Activated CD4-positive, alpha-beta T cell treated with anti-CD3 and anti-CD28 coated beads for 36 hours (primary cell): ENCODE data around the gene MAPK7. TPM values are rescaled to one million over a fixed set of nuclear protein-coding genes. Genes with fewer than 3 reads are reported as not detected.
A peak's percentile ranks its signal among the peaks of the same experiment; 100 is the strongest.

Source experiments
- ATAC-seq: fragments of 200-7000 bp; cut with Tn5 transposase; one replicate; pipeline ENCODE4 v1.10.0; 2021; ENCODE audit warnings: mild to moderate bottlenecking, moderate library complexity
- CTCF ChIA-PET: fragments of 350-600 bp; sonication (Branson Sonifier 250); formaldehyde crosslinking; loops from one replicate; lab custom pipeline; 2021; ENCODE audit warnings: antibody characterized with exemption; lab: Charles Lee
- POLR2A ChIA-PET: fragments of 350-600 bp; sonication (Branson Sonifier 250); formaldehyde crosslinking; loops from one replicate; lab custom pipeline; 2021; ENCODE audit warnings: antibody characterized with exemption, inconsistent platforms; lab: Charles Lee
- DNase-seq: peaks from one replicate; pipeline ENCODE4 v3.0.0-alpha.2; 2020
- H3K27ac Mint-ChIP-seq: one replicate; pipeline ENCODE4 v1.8.0; 2021; ENCODE audit warnings: mixed read lengths
- H3K27me3 Mint-ChIP-seq: one replicate; pipeline ENCODE4 v1.8.0; 2021; ENCODE audit warnings: mixed read lengths
- H3K36me3 Mint-ChIP-seq: one replicate; pipeline ENCODE4 v1.8.0; 2021; ENCODE audit warnings: low read depth, mixed read lengths
- H3K4me1 Mint-ChIP-seq: one replicate; pipeline ENCODE4 v1.8.0; 2021; ENCODE audit warnings: mixed read lengths
- H3K4me3 Mint-ChIP-seq: one replicate; pipeline ENCODE4 v1.8.0; 2021; ENCODE audit warnings: mild to moderate bottlenecking, moderate library complexity, mixed read lengths
- H3K9me3 Mint-ChIP-seq: one replicate; pipeline ENCODE4 v1.8.0; 2021; ENCODE audit warnings: low read depth, mixed read lengths
- intact Hi-C, 2 experiments: fragments of 100-400 bp; cut with DNase I in 1 of 2; cut with micrococcal nuclease in 1 of 2; formaldehyde crosslinking; loops; one replicate each; pipeline versions ENCODE4 v1.14.2 to v1.15.1; 2022 to 2024; cut with DNase I, micrococcal nuclease
- total RNA-seq, 2 experiments: library from RNA; stranded (reverse); gene quantifications; one replicate each; pipeline ENCODE4 v1.2.3, GENCODE V29; 2021

The MAPK7 gene
- total RNA-seq, 2 experiments from 2014 or later = 19.0 to 20.8 TPM

DNA sequence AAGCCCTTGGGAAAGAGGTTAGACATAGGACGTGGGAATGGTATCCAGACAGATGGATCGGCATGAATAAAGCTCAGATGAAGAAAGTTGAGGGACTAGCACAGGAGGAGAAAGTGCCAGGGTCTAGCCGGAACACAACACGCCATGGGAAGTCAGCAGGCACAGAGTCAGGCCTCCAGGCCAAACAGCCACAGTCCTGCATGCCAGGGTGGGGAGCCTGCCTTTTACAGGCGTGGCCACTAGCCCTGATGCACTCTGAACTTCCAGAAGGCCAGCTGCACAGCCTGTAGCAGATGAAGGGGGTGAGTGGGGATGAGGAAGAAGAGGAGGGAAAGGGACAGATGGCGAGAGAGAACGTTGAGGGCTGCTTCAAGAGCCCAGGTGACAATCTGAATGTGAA is 20.9 kb upstream of the MAPK7 start:
- intact Hi-C loops = no loop called here
- Mint-ChIP-seq H3K9me3 (no peaks in the 10 kb centered on the region), H3K36me3 (peaks cover 2% of the 10 kb centered on the region), H3K4me3 (no peak overlapping the region), H3K27ac (no peak overlapping the region), H3K27me3 (peaks cover 10% of the 10 kb centered on the region), H3K4me1 (peaks cover 6% of the 10 kb centered on the region)
- DNase-seq (no peak), ATAC-seq (no peak)
- ChIA-PET CTCF (interaction anchor here (1.2 kb wide), 1 partner anchor 20 kb away, joined by 4 read pairs; the partner anchor contains the start of gene MAPK7), POLR2A (no interaction called here)

DNA sequence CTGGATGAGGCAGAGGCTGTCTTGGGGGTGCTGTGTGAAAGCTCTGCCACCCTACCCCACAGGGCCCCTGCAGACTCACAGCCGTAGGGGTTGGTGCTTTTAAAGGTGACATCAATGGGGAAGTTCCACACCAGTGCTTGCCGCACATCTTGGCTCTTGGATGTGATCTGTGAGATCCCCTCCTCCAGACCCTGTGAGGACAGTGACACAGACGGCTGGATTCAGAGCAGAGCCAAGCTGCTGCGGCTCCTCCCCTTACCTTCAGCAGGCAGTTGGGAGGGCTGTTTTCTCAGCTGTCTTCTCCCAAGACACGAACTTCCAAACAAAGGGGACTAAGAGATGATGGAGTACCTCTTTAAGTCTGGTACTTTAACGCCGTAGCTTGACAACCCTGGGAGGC is 20.5 kb upstream of the MAPK7 start:
- peaks cover 10% of the 10 kb centered on the region for H3K27me3 Mint-ChIP-seq
- POLR2A ChIA-PET = no interaction called here
- H3K36me3 Mint-ChIP-seq = peaks cover 2% of the 10 kb centered on the region
- no peak overlapping the region for H3K4me3 Mint-ChIP-seq
- H3K27ac Mint-ChIP-seq = no peak overlapping the region
- peaks cover 6% of the 10 kb centered on the region for H3K4me1 Mint-ChIP-seq
- H3K9me3 Mint-ChIP-seq = no peaks in the 10 kb centered on the region
- DNase-seq (no peak), ATAC-seq (no peak)
- intact Hi-C loops = no loop called here
- CTCF ChIA-PET = interaction anchor here (1.2 kb wide), 1 partner anchor 20 kb away, joined by 4 read pairs; the partner anchor contains the start of gene MAPK7

GRCh38 chr17:19359151-19359550 is 19.1 kb upstream of the MAPK7 start:
- DNase-seq (no peak), ATAC-seq (no peak)
- POLR2A ChIA-PET = no interaction called here
- Mint-ChIP-seq H3K4me1 (peaks cover 6% of the 10 kb centered on the region), H3K9me3 (no peaks in the 10 kb centered on the region), H3K36me3 (peaks cover 2% of the 10 kb centered on the region), H3K27me3 (peaks cover 8% of the 10 kb centered on the region), H3K4me3 (no peak overlapping the region), H3K27ac (no peak overlapping the region)
- intact Hi-C loops = no loop called here
- CTCF ChIA-PET = no interaction called here

DNA sequence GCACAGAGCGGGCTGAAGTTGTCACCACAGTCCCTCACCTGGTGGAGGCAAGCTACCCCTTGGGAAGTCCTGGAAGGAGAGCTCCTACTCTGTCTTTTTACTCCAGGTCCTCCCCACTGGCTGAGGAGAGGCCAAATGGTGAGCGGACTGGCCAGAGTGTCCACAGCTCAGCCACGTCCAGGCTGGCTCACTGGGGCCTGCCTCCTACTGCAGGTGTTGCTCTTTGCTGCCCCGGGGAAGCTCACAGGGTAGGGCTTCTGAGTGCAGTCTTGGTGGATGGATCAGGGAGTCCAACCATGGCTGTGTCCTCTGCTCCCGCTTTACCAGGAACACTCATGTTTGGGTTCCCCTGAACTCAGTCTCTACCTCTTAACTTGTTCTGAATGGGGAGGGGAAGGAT is 18.4 kb upstream of the MAPK7 start:
- intact Hi-C loops = loop anchor here in 1 of 2 experiments (5.0 kb wide), 1 partner anchor 402 kb away; no protein-coding TSS in a partner anchor
- ATAC-seq (no peak), DNase-seq (no peak)
- H3K27me3 Mint-ChIP-seq = peaks cover 5% of the 10 kb centered on the region
- H3K4me3 Mint-ChIP-seq = no peak overlapping the region
- peaks cover 6% of the 10 kb centered on the region for H3K4me1 Mint-ChIP-seq
- POLR2A ChIA-PET = interaction anchor here (1.1 kb wide), 1 partner anchor 18 kb away, joined by 5 read pairs; the partner anchor contains the start of gene MAPK7
- no peaks in the 10 kb centered on the region for H3K9me3 Mint-ChIP-seq
- peaks cover 2% of the 10 kb centered on the region for H3K36me3 Mint-ChIP-seq
- no peak overlapping the region for H3K27ac Mint-ChIP-seq
- CTCF ChIA-PET = interaction anchor here (0.7 to 1.6 kb wide), 3 partner anchors 18 to 306 kb away, joined by 3 to 6 read pairs (median 3); partner anchors contain the start of gene MAPK7

- no peak for DNase-seq
- H3K27me3 Mint-ChIP-seq = peaks cover 4% of the 10 kb centered on the region
- no peak overlapping the region for H3K4me3 Mint-ChIP-seq
- no peak for ATAC-seq
- no peaks in the 10 kb centered on the region for H3K9me3 Mint-ChIP-seq
- POLR2A ChIA-PET = interaction anchor here (1.1 kb wide), 1 partner anchor 17 kb away, joined by 5 read pairs; the partner anchor contains the start of gene MAPK7
- H3K36me3 Mint-ChIP-seq = peaks cover 2% of the 10 kb centered on the region
- intact Hi-C loops = loop anchor here in 1 of 2 experiments (5.0 kb wide), 1 partner anchor 402 kb away; no protein-coding TSS in a partner anchor
- H3K4me1 Mint-ChIP-seq = peaks cover 6% of the 10 kb centered on the region
- CTCF ChIA-PET = interaction anchor here (0.7 to 1.6 kb wide), 2 partner anchors 17 to 69 kb away, joined by 3 to 6 read pairs; partner anchors contain the start of gene MAPK7
- no peak overlapping the region for H3K27ac Mint-ChIP-seq
Observed at GRCh38 chr17:19360772-19361171, 17.5 kb upstream of the MAPK7 start.

- Mint-ChIP-seq H3K27me3 (peaks cover 4% of the 10 kb centered on the region), H3K4me3 (peak overlapping the region; percentile 44), H3K4me1 (peaks cover 6% of the 10 kb centered on the region), H3K27ac (no peak overlapping the region), H3K9me3 (no peaks in the 10 kb centered on the region), H3K36me3 (peaks cover 2% of the 10 kb centered on the region)
- ATAC-seq (no peak), DNase-seq (no peak)
- intact Hi-C loops = loop anchor here in 1 of 2 experiments (5.0 kb wide), 1 partner anchor 401 kb away; no protein-coding TSS in a partner anchor
- ChIA-PET CTCF (interaction anchor here (1.6 to 2.3 kb wide), 2 partner anchors 17 kb away, joined by 6 to 60 read pairs; partner anchors contain the start of gene MAPK7), POLR2A (no interaction called here)
Observed at GRCh38 chr17:19361326-19361725, 17.0 kb upstream of the MAPK7 start.

DNA sequence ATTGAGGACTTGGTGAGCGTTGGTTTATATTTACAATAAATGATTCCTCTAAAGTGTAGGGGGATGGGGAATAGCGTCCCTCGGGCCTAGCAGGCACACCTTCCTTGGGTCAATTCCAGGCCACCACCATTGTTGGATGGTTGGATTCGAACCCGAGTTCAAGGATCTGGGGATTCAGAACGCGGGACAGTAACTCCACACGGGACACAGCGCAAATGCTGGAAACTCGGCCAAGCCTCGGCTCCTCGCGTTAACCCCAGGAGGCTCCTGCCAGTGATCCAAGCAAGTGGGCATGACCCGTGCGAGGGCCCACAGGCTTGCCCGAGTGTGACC is 16.4 kb upstream of the MAPK7 start:
- peaks cover 6% of the 10 kb centered on the region for H3K4me1 Mint-ChIP-seq
- no peak overlapping the region for H3K27ac Mint-ChIP-seq
- no peak for DNase-seq
- peaks cover 2% of the 10 kb centered on the region for H3K36me3 Mint-ChIP-seq
- POLR2A ChIA-PET = interaction anchor here (1.9 kb wide), 1 partner anchor 16 kb away, joined by 21 read pairs; the partner anchor contains the start of gene MAPK7
- peaks cover 4% of the 10 kb centered on the region for H3K27me3 Mint-ChIP-seq
- no peak for ATAC-seq
- H3K9me3 Mint-ChIP-seq = no peaks in the 10 kb centered on the region
- H3K4me3 Mint-ChIP-seq = peak overlapping the region; percentile 74
- intact Hi-C loops = loop anchor here (1.0 to 5.0 kb wide), 5 partner anchors 16 to 405 kb away; partner anchors contain the start of genes MAPK7 (in 2 of the 2) and ALDH3A2 (in 1 of the 2)
- CTCF ChIA-PET = interaction anchor here (0.9 to 2.4 kb wide), 9 partner anchors 16 to 405 kb away, joined by 3 to 60 read pairs (median 6); partner anchors contain the start of gene MAPK7

- H3K4me3 Mint-ChIP-seq = peak within 1 kb of the TSS; percentile 74
- H3K9me3 Mint-ChIP-seq = no peaks in the 10 kb centered on the region
- ChIA-PET POLR2A (interaction anchor here (0.6 to 1.9 kb wide), 3 partner anchors 15 to 315 kb away, joined by 3 to 21 read pairs (median 4); partner anchors contain the start of gene MAPK7), CTCF (interaction anchor here (0.5 to 2.4 kb wide), 39 partner anchors 8 to 404 kb away, joined by 3 to 60 read pairs (median 5); partner anchors contain the start of gene MAPK7)
- H3K27me3 Mint-ChIP-seq = peaks cover 4% of the 10 kb centered on the region
- ATAC-seq = peak; percentile 92
- H3K4me1 Mint-ChIP-seq = peaks cover 6% of the 10 kb centered on the region
- no peaks in the 10 kb centered on the region for H3K36me3 Mint-ChIP-seq
- intact Hi-C loops = loop anchor here (1.0 to 5.0 kb wide), 7 partner anchors 16 to 404 kb away; partner anchors contain the start of genes MAPK7 (in 2 of the 2) and ALDH3A2 (in 1 of the 2)
- peak; percentile 95 for DNase-seq
- peak within 1 kb of the TSS; percentile 39 for H3K27ac Mint-ChIP-seq
Observed at GRCh38 chr17:19362277-19363113, 15.8 kb upstream of the MAPK7 start, which contains the start of gene B9D1. Gene B9D1 (minus strand): TSS chr17:19362723. CDS start chr17:19362569, 154 bp downstream.

DNA sequence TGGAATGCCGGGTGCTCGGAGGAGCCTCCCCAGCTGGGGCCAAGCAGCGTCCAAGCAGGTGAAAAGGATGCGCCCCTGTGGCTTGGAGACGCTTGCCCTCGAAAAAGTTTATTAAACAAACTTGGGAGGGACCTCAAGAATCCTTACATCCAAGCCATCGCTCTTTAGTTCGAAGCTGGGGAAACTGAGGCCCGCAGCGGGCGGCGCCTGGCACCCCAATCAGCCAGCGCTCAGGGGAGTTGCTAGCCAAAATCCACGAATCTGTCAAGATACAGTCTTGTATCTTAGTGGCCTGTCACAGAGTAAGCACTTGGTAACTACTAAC is 15.2 kb upstream of the MAPK7 start:
- ChIA-PET CTCF (interaction anchor here (0.6 to 2.4 kb wide), 32 partner anchors 9 to 403 kb away, joined by 3 to 60 read pairs (median 5); partner anchors contain the start of gene MAPK7), POLR2A (interaction anchor here (0.7 to 1.9 kb wide), 2 partner anchors 15 to 84 kb away, joined by 3 to 21 read pairs; partner anchors contain the start of gene MAPK7)
- no peaks in the 10 kb centered on the region for H3K36me3 Mint-ChIP-seq
- ATAC-seq (no peak), DNase-seq (no peak)
- H3K27ac Mint-ChIP-seq = no peak overlapping the region
- H3K4me1 Mint-ChIP-seq = peaks cover 6% of the 10 kb centered on the region
- H3K9me3 Mint-ChIP-seq = no peaks in the 10 kb centered on the region
- intact Hi-C loops = loop anchor here (1.0 to 5.0 kb wide), 4 partner anchors 84 to 404 kb away; no protein-coding TSS in a partner anchor
- H3K4me3 Mint-ChIP-seq = peak overlapping the region; percentile 74
- peaks cover 4% of the 10 kb centered on the region for H3K27me3 Mint-ChIP-seq

- ChIA-PET CTCF (interaction anchor here (0.7 to 2.4 kb wide), 29 partner anchors 9 to 403 kb away, joined by 3 to 60 read pairs (median 5); partner anchors contain the start of gene MAPK7), POLR2A (interaction anchor here (0.7 to 1.9 kb wide), 2 partner anchors 14 to 83 kb away, joined by 3 to 21 read pairs; partner anchors contain the start of gene MAPK7)
- Mint-ChIP-seq H3K27ac (no peak overlapping the region), H3K4me1 (peaks cover 6% of the 10 kb centered on the region), H3K36me3 (no peaks in the 10 kb centered on the region), H3K4me3 (no peak overlapping the region), H3K27me3 (peaks cover 4% of the 10 kb centered on the region), H3K9me3 (no peaks in the 10 kb centered on the region)
- DNase-seq (no peak), ATAC-seq (no peak)
- intact Hi-C loops = loop anchor here (1.0 to 5.0 kb wide), 4 partner anchors 84 to 403 kb away; no protein-coding TSS in a partner anchor
Observed at GRCh38 chr17:19363460-19364035, 14.8 kb upstream of the MAPK7 start.
